Cerebellar cortex (tissue), 1 donor: Measurements from ENCODE around the gene HEATR3.
A peak's percentile ranks its signal among the peaks of the same experiment; 100 is the strongest.

ENCODE experiments used
- DNase-seq: peaks from one replicate; pipeline ENCODE4 v3.0.0-alpha.2; 2015; ENCODE audit warnings: low spot score

Gene HEATR3

DNA sequence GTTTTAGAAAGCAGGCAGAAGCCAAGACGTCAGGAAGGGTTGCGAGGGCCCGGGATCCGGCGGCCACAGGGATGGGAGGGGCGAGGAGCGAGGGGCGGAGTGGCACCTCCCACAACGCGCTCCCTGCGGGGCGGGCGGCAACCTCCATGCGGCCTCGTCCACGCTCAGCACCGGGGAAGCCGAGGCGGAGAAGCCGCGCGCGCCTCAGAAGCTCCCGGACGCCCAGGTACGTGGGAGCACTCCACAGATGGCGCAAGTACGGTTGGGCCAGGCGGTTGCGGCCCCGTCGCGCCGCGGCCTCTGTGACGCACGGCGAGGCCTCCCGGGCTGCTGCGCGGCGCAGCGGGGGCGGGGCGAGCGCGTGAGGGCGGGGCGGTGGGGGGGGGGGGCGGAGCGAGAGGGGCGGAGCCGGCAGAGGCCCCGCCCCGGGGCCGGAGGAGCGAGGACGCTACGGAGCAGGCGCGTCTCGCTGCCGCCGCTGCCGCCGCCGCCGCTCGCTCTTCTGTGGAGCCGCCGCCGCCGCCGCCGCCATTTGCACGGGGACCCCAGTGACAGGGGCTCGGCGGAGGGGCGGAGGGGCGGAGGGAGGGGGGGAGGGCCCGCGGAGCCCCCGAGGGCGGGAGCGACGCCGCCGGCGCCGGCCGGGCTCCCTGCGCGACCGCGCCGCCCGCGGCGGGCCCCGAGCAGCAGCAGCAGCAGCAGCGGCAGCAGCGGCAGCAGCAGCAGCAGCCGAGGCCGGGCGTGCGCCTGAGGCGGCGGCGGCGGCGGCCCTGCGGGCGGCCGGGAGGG, 87.2 kb downstream of the HEATR3 start, which contains the start of gene TENT4B:
TSS of gene TENT4B (plus strand) at position 500 of the 789 bp plus-strand sequence. CDS start 316 bp downstream, outside the sequence.
- peak; percentile 82 for DNase-seq

GRCh38 chr16:50153596-50154419, 88.0 kb downstream of the HEATR3 start:
- DNase-seq: peak; percentile 27

GRCh38 chr16:50154420-50154950, 88.7 kb downstream of the HEATR3 start:
- DNase-seq: peak; percentile 30

GRCh38 chr16:50155925-50156324, 90.2 kb downstream of the HEATR3 start:
- no peak for DNase-seq
